Activated T-cell treated with anti-CD3 and anti-CD28 coated beads for 48 hours (primary cell): ENCODE measurements around the gene APOL6.
"Not testable (repeated sequence)": the region's sequence is repeated elsewhere in the genome, so short reads cannot be mapped to it uniquely, and the experiment has no call there.

Experiments used
- DNase-seq: peaks from one replicate; pipeline ENCODE4 v3.0.0-alpha.2; 2020; ENCODE audit warnings: low read depth

APOL6 gene

GRCh38 chr22:35617137-35617755 is 31.0 kb upstream of the APOL6 start, which contains the start of gene MB:
MB (minus strand) TSS chr22:35617329; CDS start chr22:35617257, 72 bp downstream.
- DNase-seq = no peak

- DNase-seq = no peak
Observed at GRCh38 chr22:35618427-35619223, 29.6 kb upstream of the APOL6 start.

GRCh38 chr22:35619336-35620094 is 28.7 kb upstream of the APOL6 start:
- no peak for DNase-seq

GRCh38 chr22:35620624-35621251 is 27.5 kb upstream of the APOL6 start:
- DNase-seq = no peak

- DNase-seq = no peak
Observed at GRCh38 chr22:35621451-35621850, 26.8 kb upstream of the APOL6 start.

GRCh38 chr22:35622191-35622913 is 25.9 kb upstream of the APOL6 start:
- DNase-seq = no peak

GRCh38 chr22:35623885-35624284 is 24.4 kb upstream of the APOL6 start:
- DNase-seq = not testable (repeated sequence)

- DNase-seq = no peak
Observed at GRCh38 chr22:35624547-35624946, 23.7 kb upstream of the APOL6 start.

- DNase-seq = no peak
Observed at GRCh38 chr22:35625763-35626432, 22.3 kb upstream of the APOL6 start.

- DNase-seq = peak; percentile 53
Observed at GRCh38 chr22:35627267-35628041, 20.8 kb upstream of the APOL6 start.

GRCh38 chr22:35628732-35629131 is 19.5 kb upstream of the APOL6 start:
- DNase-seq = no peak

- peak; percentile 45 for DNase-seq
Observed at GRCh38 chr22:35629406-35630216, 18.6 kb upstream of the APOL6 start.

GRCh38 chr22:35630387-35630793 is 17.9 kb upstream of the APOL6 start:
- no peak for DNase-seq

GRCh38 chr22:35630891-35631290 is 17.4 kb upstream of the APOL6 start:
- DNase-seq = no peak

GRCh38 chr22:35631597-35631996 is 16.6 kb upstream of the APOL6 start:
- DNase-seq = peak; percentile 24

GRCh38 chr22:35632935-35633334 is 15.3 kb upstream of the APOL6 start:
- DNase-seq = no peak

- no peak for DNase-seq
Observed at GRCh38 chr22:35633520-35633919, 14.7 kb upstream of the APOL6 start.

GRCh38 chr22:35634015-35634414 is 14.2 kb upstream of the APOL6 start:
- DNase-seq = no peak

- no peak for DNase-seq
Observed at GRCh38 chr22:35634943-35635540, 13.2 kb upstream of the APOL6 start.
